Retinal pigment epithelial cell (primary cell): ENCODE results near the gene NFASC.

ENCODE experiments used
- DNase-seq: peaks from one replicate; pipeline ENCODE4 v3.0.0-alpha.2; 2010; ENCODE audit warnings: low read depth
- H3K4me3 ChIP-seq: 2 replicates; pipeline ENCODE4 v1.5.1; 2011; ENCODE audit warnings: mild to moderate bottlenecking, low read length, control low read depth, moderate library complexity
- TF ChIP-seq, protein P1 (sequence below): conservative IDR thresholded peaks from 2 replicates; pipeline ENCODE4 v1.5.1; 2011; ENCODE audit warnings: low read depth, low read length, control low read depth, inconsistent platforms

Gene NFASC

DNA sequence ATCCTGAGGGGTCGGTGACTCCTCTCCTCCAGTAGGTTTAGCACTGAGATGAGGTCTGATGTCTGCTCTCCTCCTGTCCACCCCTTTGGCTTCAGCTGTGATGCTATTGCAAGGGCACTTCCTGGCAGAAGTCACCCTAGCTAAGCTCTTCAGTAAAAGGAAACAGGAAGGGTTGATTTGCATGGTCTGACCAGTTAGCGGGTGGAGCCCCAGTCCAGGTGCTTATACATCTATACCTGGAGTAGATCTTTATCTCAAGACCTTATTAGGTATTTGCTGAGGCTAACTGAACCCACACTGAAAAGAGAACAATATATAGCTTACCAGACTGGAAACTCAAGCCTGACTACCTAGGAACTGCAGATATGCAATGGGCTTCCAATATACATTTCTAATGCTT is 28.9 kb upstream of the NFASC start:
- TF ChIP-seq, protein P1, sequence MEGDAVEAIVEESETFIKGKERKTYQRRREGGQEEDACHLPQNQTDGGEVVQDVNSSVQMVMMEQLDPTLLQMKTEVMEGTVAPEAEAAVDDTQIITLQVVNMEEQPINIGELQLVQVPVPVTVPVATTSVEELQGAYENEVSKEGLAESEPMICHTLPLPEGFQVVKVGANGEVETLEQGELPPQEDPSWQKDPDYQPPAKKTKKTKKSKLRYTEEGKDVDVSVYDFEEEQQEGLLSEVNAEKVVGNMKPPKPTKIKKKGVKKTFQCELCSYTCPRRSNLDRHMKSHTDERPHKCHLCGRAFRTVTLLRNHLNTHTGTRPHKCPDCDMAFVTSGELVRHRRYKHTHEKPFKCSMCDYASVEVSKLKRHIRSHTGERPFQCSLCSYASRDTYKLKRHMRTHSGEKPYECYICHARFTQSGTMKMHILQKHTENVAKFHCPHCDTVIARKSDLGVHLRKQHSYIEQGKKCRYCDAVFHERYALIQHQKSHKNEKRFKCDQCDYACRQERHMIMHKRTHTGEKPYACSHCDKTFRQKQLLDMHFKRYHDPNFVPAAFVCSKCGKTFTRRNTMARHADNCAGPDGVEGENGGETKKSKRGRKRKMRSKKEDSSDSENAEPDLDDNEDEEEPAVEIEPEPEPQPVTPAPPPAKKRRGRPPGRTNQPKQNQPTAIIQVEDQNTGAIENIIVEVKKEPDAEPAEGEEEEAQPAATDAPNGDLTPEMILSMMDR: no peak
- DNase-seq: no peak
- no peak overlapping the region for H3K4me3 ChIP-seq

DNA sequence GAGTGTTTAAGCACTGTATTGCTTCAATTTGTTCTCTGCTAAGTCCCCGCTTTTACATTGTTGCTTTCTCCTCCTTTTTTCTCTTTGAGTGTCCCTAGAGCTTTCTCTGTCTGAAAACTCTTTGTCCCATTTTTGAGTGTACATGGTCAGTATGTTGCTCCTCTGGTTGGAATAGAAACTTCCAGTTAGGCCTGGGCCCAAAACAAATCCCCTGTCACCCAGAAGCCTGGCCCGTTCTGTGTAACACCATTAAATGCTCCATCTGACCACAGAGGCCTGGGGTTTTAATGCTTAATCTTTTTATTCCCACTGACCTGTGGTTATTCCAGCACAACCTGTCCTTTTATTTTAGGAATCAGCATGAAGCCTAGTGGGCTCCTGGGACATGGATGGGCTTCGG is 28.3 kb upstream of the NFASC start:
- no peak overlapping the region for H3K4me3 ChIP-seq
- TF ChIP-seq, protein P1: no peak
- DNase-seq: no peak

DNA sequence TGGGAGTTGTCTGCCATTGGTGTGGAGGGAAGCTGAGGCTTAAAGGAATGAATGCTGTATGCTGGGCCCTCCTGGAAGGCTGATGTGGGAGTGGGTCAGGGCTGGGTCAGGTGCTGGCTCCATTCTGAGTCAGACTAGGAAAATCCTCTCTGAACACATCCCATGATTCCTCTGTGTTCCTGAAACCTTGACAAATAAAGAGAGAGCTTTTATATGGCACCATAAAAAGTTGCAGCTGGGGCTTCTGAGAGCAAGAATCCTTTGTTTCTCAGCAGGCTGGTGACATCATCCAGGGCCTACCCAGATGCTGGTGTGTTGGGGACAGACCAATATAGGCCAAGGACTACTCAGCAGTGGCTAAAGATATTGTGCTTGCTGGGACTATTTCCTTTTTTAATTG is 27.8 kb upstream of the NFASC start:
- H3K4me3 ChIP-seq: no peak overlapping the region
- TF ChIP-seq, protein P1: no peak
- DNase-seq: no peak

- H3K4me3 ChIP-seq: no peak overlapping the region
- TF ChIP-seq, protein P1: no peak
- DNase-seq: no peak
Observed at GRCh38 chr1:204846546-204846945, 24.1 kb upstream of the NFASC start.

DNA sequence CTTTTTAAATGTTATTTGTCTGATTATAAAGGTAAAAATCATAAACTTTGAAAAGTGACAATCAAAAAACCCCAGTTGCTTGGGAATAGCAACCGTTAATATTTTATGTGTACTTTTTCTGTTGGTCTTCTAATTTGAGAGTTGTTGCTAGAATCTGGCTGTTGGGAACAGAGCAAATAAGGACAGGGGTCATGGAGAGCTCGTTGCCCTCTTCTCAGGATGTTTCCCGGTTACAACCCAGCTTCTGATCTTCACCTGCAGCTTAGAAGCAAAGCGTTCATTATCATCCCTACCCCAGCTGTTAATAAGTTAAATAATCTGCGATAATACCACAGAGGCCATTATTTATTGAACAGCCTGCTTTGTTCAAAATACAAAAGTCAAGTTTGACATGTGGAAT is 22.1 kb upstream of the NFASC start:
- TF ChIP-seq, protein P1: no peak
- no peak overlapping the region for H3K4me3 ChIP-seq
- no peak for DNase-seq

- H3K4me3 ChIP-seq: no peak overlapping the region
- DNase-seq: no peak
- TF ChIP-seq, protein P1: no peak
Observed at GRCh38 chr1:204852854-204853253, 17.8 kb upstream of the NFASC start.

DNA sequence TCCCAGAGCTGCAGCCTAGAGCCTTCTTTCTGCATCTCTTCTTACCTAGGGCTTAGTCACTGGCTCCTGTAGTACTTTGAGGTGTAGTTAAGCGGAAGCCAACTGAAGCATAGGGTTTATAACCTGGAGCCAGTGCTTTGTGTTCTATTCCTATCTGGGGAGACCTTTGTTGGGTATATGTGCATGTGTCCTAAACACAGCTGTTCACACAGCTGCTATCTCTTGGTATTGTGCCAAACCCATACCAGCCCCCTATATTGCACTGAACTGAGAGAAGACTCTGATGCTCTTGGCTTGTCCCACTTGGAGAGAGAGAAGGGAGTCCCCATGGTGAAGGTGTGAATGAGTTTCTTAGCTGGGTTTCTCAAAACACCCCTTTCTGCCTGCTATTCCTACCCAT is 17.2 kb upstream of the NFASC start:
- TF ChIP-seq, protein P1: no peak
- no peak overlapping the region for H3K4me3 ChIP-seq
- DNase-seq: no peak
